ENCODE measurements around the gene NFIA. TPM values are rescaled to one million over a fixed set of nuclear protein-coding genes. Genes with fewer than 3 reads are reported as not detected.

Gene NFIA
- total and polyA plus RNA-seq, 10 of the 15 experiments (the other 5 are each of a cell fraction or from before 2014, with no cell fraction given): 0.10 to 0.16 TPM; not detected in 8

- SMC1A ChIA-PET (ENCODE audit: uncharacterized antibody, unreplicated experiment): no interaction called here
- no peak overlapping the region for H3K4me2 ChIP-seq (ENCODE audit: control insufficient read depth, insufficient read depth)
- FAIRE-seq (no peak), DNase-seq (ENCODE audit: low read depth, low spot score) (no peak), ATAC-seq (no peak)
- intact Hi-C loops (cut with micrococcal nuclease; ENCODE audit: unreplicated experiment): no loop called here
- no peak overlapping the region for H3K9ac ChIP-seq (ENCODE audit: control insufficient read depth, insufficient read depth, low read length)
- H3K4me1 ChIP-seq (ENCODE audit: control insufficient read depth, insufficient read depth, low read length): peaks cover 5% of the 10 kb centered on the region
- no peaks in the 10 kb centered on the region for H3K79me2 ChIP-seq (ENCODE audit: control insufficient read depth, insufficient read depth, low read length)
- POLR2A ChIA-PET: interaction anchor here (0.7 kb wide), 1 partner anchor 587 kb away, joined by 5 read pairs; no protein-coding TSS in a partner anchor
- H3K36me3 ChIP-seq (ENCODE audit: control insufficient read depth in 2 of 2, insufficient read depth in 2 of 2, low read length in 1 of 2): no peaks in the 10 kb centered on the region
- no peak overlapping the region for H3K4me3 ChIP-seq
- in situ Hi-C loops (cut with MboI): no loop called here
- no peaks in the 10 kb centered on the region; the same call in 2 of the 3 replicates for H3K9me3 ChIP-seq (replicated peaks; ENCODE audit: control insufficient read depth, insufficient read depth, low read length)
- CTCF ChIA-PET: no interaction called here
- 42% methylated on average over 8 of the region's 8 CpGs for WGBS (ENCODE audit: insufficient coverage, insufficient replicate concordance, low lambda C conversion rate, missing lambda C conversion rate)
- no peaks in the 10 kb centered on the region for H4K20me1 ChIP-seq (ENCODE audit: control insufficient read depth, insufficient read depth)
- H2AFZ ChIP-seq (ENCODE audit: control insufficient read depth, low read depth, low read length): no peak overlapping the region
- no peak overlapping the region for H3K27ac ChIP-seq (ENCODE audit: control insufficient read depth, insufficient read depth)
- TF ChIP-seq HDGF (IDR thresholded peaks at IDR 0.05) (no peak), ATF3 (IDR thresholded peaks at IDR 0.05; ENCODE audit: borderline replicate concordance, extremely low read depth, low read depth, low read length) (no peak), TARDBP (IDR thresholded peaks at IDR 0.05; ENCODE audit: borderline replicate concordance) (no peak)
- no TSS peak for BruUV-seq (replicated peaks)
- peaks cover 2 to 31% of the 10 kb centered on the region in 2 experiments for H3K27me3 ChIP-seq (replicated peaks in 1 of 2; ENCODE audit: control insufficient read depth in 2 of 2, insufficient read depth in 2 of 2, low read length in 1 of 2)
- RAD21 ChIA-PET (ENCODE audit: unreplicated experiment): no interaction called here
These were observed 1.1 kb upstream of the NFIA start for GRCh38 chr1:61081144-61081685.

- in situ Hi-C loops (cut with MboI): no loop called here
- intact Hi-C loops (cut with micrococcal nuclease; ENCODE audit: unreplicated experiment): no loop called here
- Histone ChIP-seq H3K79me2 (ENCODE audit: control insufficient read depth, insufficient read depth, low read length) (no peaks in the 10 kb centered on the region), H3K27me3 (replicated peaks in 1 of 2; ENCODE audit: control insufficient read depth in 2 of 2, insufficient read depth in 2 of 2, low read length in 1 of 2) (peaks cover 2 to 31% of the 10 kb centered on the region in 2 experiments), H3K9me3 (replicated peaks; ENCODE audit: control insufficient read depth, insufficient read depth, low read length) (no peaks in the 10 kb centered on the region; the same call in 2 of the 3 replicates), H3K4me3 (0 out of 2 replicates have a peak overlapping the region, but pooled peaks have one; percentile 39), H3K36me3 (ENCODE audit: control insufficient read depth in 2 of 2, insufficient read depth in 2 of 2, low read length in 1 of 2) (no peaks in the 10 kb centered on the region), H4K20me1 (ENCODE audit: control insufficient read depth, insufficient read depth) (no peaks in the 10 kb centered on the region), H3K9ac (ENCODE audit: control insufficient read depth, insufficient read depth, low read length) (no peak overlapping the region), H3K4me1 (ENCODE audit: control insufficient read depth, insufficient read depth, low read length) (peaks cover 1% of the 10 kb centered on the region), H3K4me2 (ENCODE audit: control insufficient read depth, insufficient read depth) (no peak overlapping the region; the same call in 1 of the 2 replicates), H3K27ac (ENCODE audit: control insufficient read depth, insufficient read depth) (no peak overlapping the region), H2AFZ (ENCODE audit: control insufficient read depth, low read depth, low read length) (no peak overlapping the region)
- RAD21 ChIA-PET (ENCODE audit: unreplicated experiment): no interaction called here
- 7% methylated on average over 25 of the region's 41 CpGs for WGBS (ENCODE audit: insufficient coverage, insufficient replicate concordance, low lambda C conversion rate, missing lambda C conversion rate)
- SMC1A ChIA-PET (ENCODE audit: uncharacterized antibody, unreplicated experiment): no interaction called here
- CTCF ChIA-PET: no interaction called here
- no TSS peak for BruUV-seq (replicated peaks)
- no peak for FAIRE-seq
- DNase-seq (ENCODE audit: low read depth, low spot score): no peak
- no peak for ATAC-seq
- POLR2A ChIA-PET: interaction anchor here (0.7 kb wide), 1 partner anchor 587 kb away, joined by 5 read pairs; no protein-coding TSS in a partner anchor
- TF ChIP-seq POU2F2 (IDR thresholded peaks at IDR 0.05; ENCODE audit: borderline replicate concordance, low read depth, low read length) (peak; percentile 47; the same call in 1 of the 3 replicates), CREB1 (IDR thresholded peaks at IDR 0.05; ENCODE audit: low read depth) (no peak), STAT3 (IDR thresholded peaks at IDR 0.05; ENCODE audit: low read depth, low read length) (no peak), HCFC1 (IDR thresholded peaks at IDR 0.05; ENCODE audit: low read length) (no peak), REST (IDR thresholded peaks at IDR 0.05; ENCODE audit: low read depth, low read length) (no peak), E4F1 (IDR thresholded peaks at IDR 0.05; ENCODE audit: borderline replicate concordance, partially characterized antibody) (no peak)
These were observed 563 bp upstream of the NFIA start for GRCh38 chr1:61081686-61082310.

Data from GM12878 (cell line).